NCI-H1436 (cell line): ENCODE measurements around the gene GRID2IP.
A peak's percentile ranks its signal among the peaks of the same experiment; 100 is the strongest.
"Not testable (repeated sequence)": the region's sequence is repeated elsewhere in the genome, so short reads cannot be mapped to it uniquely, and the experiment has no call there.

Experiments used
- DNase-seq: peaks from one replicate; lab custom pipeline; 2025; lab: John Stamatoyannopoulos, UW

GRID2IP gene

GRCh38 chr7:6551016-6551511 is at the start of gene GRID2IP:
TSS of gene GRID2IP (minus strand) at chr7:6551461. CDS start at chr7:6551436, 25 bp downstream.
- DNase-seq = no peak

GRCh38 chr7:6600093-6600492 is 48.8 kb upstream of the GRID2IP start:
- no peak for DNase-seq

- DNase-seq = no peak
Measured at GRCh38 chr7:6590645-6591110, 39.4 kb upstream of the GRID2IP start.

- peak; percentile 72 for DNase-seq
Measured at GRCh38 chr7:6589829-6590644, 38.8 kb upstream of the GRID2IP start, which contains the start of gene INTS15. TSS of gene INTS15 (plus strand) at chr7:6590021. CDS start at chr7:6590284, 263 bp downstream.

GRCh38 chr7:6589151-6589828 is 38.0 kb upstream of the GRID2IP start:
- no peak for DNase-seq

GRCh38 chr7:6588566-6588965 is 37.3 kb upstream of the GRID2IP start:
- no peak for DNase-seq

- not testable (repeated sequence) for DNase-seq
Measured at GRCh38 chr7:6585746-6586432, 34.6 kb upstream of the GRID2IP start.

- DNase-seq = no peak
Measured at GRCh38 chr7:6579446-6579845, 28.2 kb upstream of the GRID2IP start.

GRCh38 chr7:6578114-6579084 is 27.1 kb upstream of the GRID2IP start:
- DNase-seq = no peak

GRCh38 chr7:6577369-6578113 is 26.3 kb upstream of the GRID2IP start, which contains the start of gene ZDHHC4:
TSS of gene ZDHHC4 (plus strand) at chr7:6577454. CDS start at chr7:6580562, 3,108 bp downstream.
- DNase-seq = peak; percentile 87

- not testable (repeated sequence) for DNase-seq
Measured at GRCh38 chr7:6576867-6577368, 25.7 kb upstream of the GRID2IP start.

- DNase-seq = no peak
Measured at GRCh38 chr7:6576024-6576866, 25.0 kb upstream of the GRID2IP start.

- no peak for DNase-seq
Measured at GRCh38 chr7:6575281-6576023, 24.2 kb upstream of the GRID2IP start.

GRCh38 chr7:6571160-6571779 is 20.0 kb upstream of the GRID2IP start:
- DNase-seq = no peak

GRCh38 chr7:6567886-6568285 is 16.6 kb upstream of the GRID2IP start:
- DNase-seq = no peak

GRCh38 chr7:6565655-6566054 is 14.4 kb upstream of the GRID2IP start:
- no peak for DNase-seq

- no peak for DNase-seq
Measured at GRCh38 chr7:6563936-6564770, 12.9 kb upstream of the GRID2IP start.
